AG10803 (cell line): ENCODE data around the gene ANKZF1.

Experiments
- DNase-seq: peaks from one replicate; pipeline ENCODE4 v3.0.0; 2010; ENCODE audit warnings: low read depth
- H3K4me3 ChIP-seq: 2 replicates; pipeline ENCODE4 v1.5.1; 2011; ENCODE audit warnings: mild to moderate bottlenecking, low read length, control low read depth
- CTCF ChIP-seq: conservative IDR thresholded peaks from 2 replicates; pipeline ENCODE4 v1.5.1; 2011; ENCODE audit warnings: mild to moderate bottlenecking, low read length, control low read depth, inconsistent platforms

Gene ANKZF1

GRCh38 chr2:219229305-219230058, at the start of gene ANKZF1, which contains the start of gene ATG9A:
ANKZF1 (plus strand) TSS chr2:219229806; CDS start chr2:219230258, 452 bp downstream.
ATG9A (minus strand) TSS chr2:219229636; CDS start chr2:219228024, 1,612 bp downstream.
- TF ChIP-seq CTCF, result no peak
- peak; percentile 98 for DNase-seq
- peak within 1 kb of the TSS; percentile 68 for H3K4me3 ChIP-seq

GRCh38 chr2:219180961-219181360, 48.6 kb upstream of the ANKZF1 start:
- no peak for TF ChIP-seq CTCF
- DNase-seq, result no peak
- H3K4me3 ChIP-seq, result no peak overlapping the region

GRCh38 chr2:219181531-219181930, 48.1 kb upstream of the ANKZF1 start:
- TF ChIP-seq CTCF, result no peak
- no peak overlapping the region for H3K4me3 ChIP-seq
- DNase-seq, result no peak

- no peak for DNase-seq
- H3K4me3 ChIP-seq, result no peak overlapping the region
- TF ChIP-seq CTCF, result no peak
Observed at GRCh38 chr2:219182331-219183150, 47.1 kb upstream of the ANKZF1 start.

GRCh38 chr2:219183151-219183772, 46.3 kb upstream of the ANKZF1 start:
- no peak for DNase-seq
- no peak for TF ChIP-seq CTCF
- no peak overlapping the region for H3K4me3 ChIP-seq

GRCh38 chr2:219184121-219184520, 45.5 kb upstream of the ANKZF1 start:
- no peak overlapping the region for H3K4me3 ChIP-seq
- DNase-seq, result no peak
- no peak for TF ChIP-seq CTCF
